Liver (tissue), 9 donors: ENCODE results near the gene VIPR2. TPM values are rescaled to one million over a fixed set of nuclear protein-coding genes. Genes with fewer than 3 reads are reported as not detected.

Source experiments
- DNase-seq: peaks from one replicate; pipeline ENCODE4 v3.0.0-alpha.2; 2017; ENCODE audit warnings: low spot score
- H3K27ac ChIP-seq, 2 donors: one replicate each; pipeline ENCODE4 v1.7.0; 2013; ENCODE audit warnings: inconsistent platforms in 2 of 2, low read length in 2 of 2, control low read depth in 1 of 2, low read depth in 1 of 2, mild to moderate bottlenecking in 1 of 2
- H3K27me3 ChIP-seq, 4 donors: one replicate each; pipeline versions ENCODE4 v1.6.1 to v1.7.0; 2013; ENCODE audit warnings: low read length in 3 of 4, inconsistent platforms in 1 of 4, mild to moderate bottlenecking in 1 of 4, moderate library complexity in 1 of 4; ENCODE audit not compliant: control insufficient read depth in 4 of 4, insufficient read depth in 4 of 4
- H3K36me3 ChIP-seq, 4 donors: one replicate each; pipeline versions ENCODE4 v1.6.1 to v1.7.0; 2013; ENCODE audit warnings: low read length in 3 of 4, mild to moderate bottlenecking in 3 of 4, low read depth in 1 of 4, moderate library complexity in 1 of 4; ENCODE audit not compliant: control insufficient read depth in 4 of 4, insufficient read depth in 3 of 4
- H3K4me1 ChIP-seq, 4 donors: one replicate each; pipeline versions ENCODE4 v1.6.1 to v1.7.0; 2013; ENCODE audit warnings: low read length in 3 of 4, mild to moderate bottlenecking in 3 of 4, moderate library complexity in 1 of 4; ENCODE audit not compliant: control insufficient read depth in 4 of 4, insufficient read depth in 4 of 4
- H3K4me3 ChIP-seq, 3 donors: one replicate each; pipeline versions ENCODE4 v1.6.1 to v1.7.0; 2013; ENCODE audit warnings: low read length in 3 of 3, control low read depth in 1 of 3, low read depth in 1 of 3, mild to moderate bottlenecking in 1 of 3
- H3K9ac ChIP-seq, 2 donors: one replicate each; pipeline ENCODE4 v1.7.0; 2013; ENCODE audit warnings: low read length in 2 of 2, mild to moderate bottlenecking in 2 of 2, moderate library complexity in 2 of 2, control low read depth in 1 of 2, low read depth in 1 of 2
- H3K9me3 ChIP-seq, 4 donors: one replicate each; pipeline versions ENCODE4 v1.6.1 to v1.7.0; 2013; ENCODE audit warnings: low read length in 3 of 4; ENCODE audit not compliant: control insufficient read depth in 4 of 4
- EGR1 ChIP-seq, 2 donors: IDR thresholded peaks; 2 replicates each; pipeline ENCODE4 v1.6.1; 2016 to 2018; ENCODE audit warnings: antibody characterized with exemption in 2 of 2, low read depth in 2 of 2
- FOXA1 ChIP-seq: IDR thresholded peaks from 2 replicates; pipeline ENCODE4 v1.6.1; 2016; ENCODE audit warnings: antibody characterized with exemption
- FOXA2 ChIP-seq: IDR thresholded peaks from 2 replicates; pipeline ENCODE4 v1.6.1; 2016; ENCODE audit warnings: antibody characterized with exemption
- GABPA ChIP-seq, 2 donors: IDR thresholded peaks in 1 of 2; conservative IDR thresholded peaks in 1 of 2; 2 replicates each; pipeline ENCODE4 v1.6.1; 2016; ENCODE audit warnings: antibody characterized with exemption in 2 of 2, mild to moderate bottlenecking in 1 of 2, moderate library complexity in 1 of 2
- HNF4A ChIP-seq, 2 donors: conservative IDR thresholded peaks; 2 replicates each; pipeline ENCODE4 v1.6.1; 2016; ENCODE audit warnings: antibody characterized with exemption in 2 of 2, mild to moderate bottlenecking in 2 of 2
- HNF4G ChIP-seq: IDR thresholded peaks from 2 replicates; pipeline ENCODE4 v1.6.1; 2016; ENCODE audit warnings: antibody characterized with exemption
- JUND ChIP-seq, 2 donors: IDR thresholded peaks; 2 replicates each; pipeline ENCODE4 v1.6.1; 2016; ENCODE audit warnings: antibody characterized with exemption in 2 of 2
- NR2F2 ChIP-seq: IDR thresholded peaks from 2 replicates; pipeline ENCODE4 v1.6.1; 2016; ENCODE audit warnings: antibody characterized with exemption
- RAD21 ChIP-seq, 2 donors: IDR thresholded peaks; 2 replicates each; pipeline ENCODE4 v1.6.1; 2016; ENCODE audit warnings: antibody characterized with exemption in 2 of 2, mild to moderate bottlenecking in 2 of 2
- RXRA ChIP-seq, 2 donors: IDR thresholded peaks; 2 replicates each; pipeline ENCODE4 v1.6.1; 2017 to 2018; ENCODE audit warnings: antibody characterized with exemption in 2 of 2, mild to moderate bottlenecking in 1 of 2
- SP1 ChIP-seq: IDR thresholded peaks from 2 replicates; pipeline ENCODE4 v1.6.1; 2018; ENCODE audit warnings: antibody characterized with exemption, mild to moderate bottlenecking
- TAF1 ChIP-seq: conservative IDR thresholded peaks from 2 replicates; pipeline ENCODE4 v1.6.1; 2016; ENCODE audit warnings: antibody characterized with exemption, mild to moderate bottlenecking
- WGBS: extraction: QIAGEN DNeasy Blood & Tissue Kit; methylation state at CpG from one replicate; pipeline ENCODE4 v1.1.7; 2013; 5-methylcytosine and 5-hydroxymethylcytosine counted together
- polyA plus RNA-seq, 2 donors: library from polyadenylated mRNA; stranded (reverse) in 1 of 2; unstranded in 1 of 2; fragments of 200-250 nt in 1 of 2; fragments of >200 nt in 1 of 2; fragmentation: Nextera tagmentation in 1 of 2; extraction: Ambion mirVana in 1 of 2; gene quantifications; one replicate each; pipeline versions ENCODE4 v1.2.1 to v1.2.3, GENCODE V29; 2013 to 2015
- total RNA-seq, 2 donors: library from RNA; depleted of rRNA; stranded (reverse); fragments of >200 nt; gene quantifications; one replicate each; pipeline ENCODE4 v1.2.3, GENCODE V29; 2014
- TF ChIP-seq, protein P1 (sequence below): fragments of 150-350 bp; IDR thresholded peaks from 2 replicates; pipeline ENCODE4 v1.5.1; 2017; ENCODE audit warnings: improper control_type of control experiment, low read depth, low read length; ENCODE audit not compliant: missing input control
- TF ChIP-seq, protein P2 (sequence below): IDR thresholded peaks from 2 replicates; pipeline ENCODE4 v1.6.1; 2016; ENCODE audit warnings: antibody characterized with exemption
- TF ChIP-seq, protein P3 (sequence below): IDR thresholded peaks from 2 replicates; pipeline ENCODE4 v1.6.1; 2016; ENCODE audit warnings: antibody characterized with exemption
- TF ChIP-seq, protein P4 (sequence below): IDR thresholded peaks from 2 replicates; pipeline ENCODE4 v1.6.1; 2016; ENCODE audit warnings: antibody characterized with exemption
- TF ChIP-seq, protein P5 (sequence below): IDR thresholded peaks from 2 replicates; pipeline ENCODE4 v1.6.1; 2016; ENCODE audit warnings: antibody characterized with exemption, mild to moderate bottlenecking
- donor health status: healthy.
- donor health status: healthy.
- donor health status: healthy.
- donor health status: healthy.
- donor health status: healthy.

Gene VIPR2
- total and polyA plus RNA-seq, 4 donors, result 0.05 to 0.17 (median 0.10) TPM; not detected in 1

DNA sequence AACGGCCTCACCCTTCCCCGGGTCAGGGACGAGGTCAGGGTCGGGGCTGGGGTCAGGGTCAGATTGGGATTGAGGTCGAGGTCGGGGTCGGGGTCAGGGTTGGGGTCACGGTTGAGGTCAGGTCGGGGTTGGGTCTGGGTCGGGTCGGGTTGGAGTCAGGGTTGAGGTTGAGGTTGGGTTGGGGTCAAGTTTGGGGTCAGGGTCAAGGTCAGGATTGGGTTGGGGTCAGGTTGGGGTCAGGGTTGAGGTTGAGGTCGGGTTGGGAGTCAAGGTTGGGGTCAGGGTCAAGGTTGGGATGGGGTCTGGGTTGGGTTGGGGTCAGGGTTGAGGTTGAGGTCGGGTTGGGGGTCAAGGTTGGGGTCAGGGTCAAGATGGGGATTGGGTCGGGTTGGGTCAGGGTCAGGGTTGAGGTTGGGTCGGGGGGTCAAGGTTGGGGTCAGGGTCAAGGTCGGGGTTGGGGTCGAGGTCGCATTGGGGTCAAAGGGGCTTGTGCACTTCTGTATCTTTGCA, 131.4 kb downstream of the VIPR2 start:
- Histone ChIP-seq H3K9me3 (no peaks in the 10 kb centered on the region), H3K36me3 (no peaks in the 10 kb centered on the region), H3K27ac (no peak overlapping the region), H3K4me1 (no peaks in the 10 kb centered on the region), H3K27me3 (no peaks in the 10 kb centered on the region), H3K4me3 (no peak overlapping the region), H3K9ac (no peak overlapping the region)
- DNase-seq, result no peak
- no peak for TF ChIP-seq FOXA2
- TF ChIP-seq EGR1 (IDR thresholded peaks at IDR 0.05; ENCODE audit: low read depth in 2 of 2), result no peak
- TF ChIP-seq, protein P1, sequence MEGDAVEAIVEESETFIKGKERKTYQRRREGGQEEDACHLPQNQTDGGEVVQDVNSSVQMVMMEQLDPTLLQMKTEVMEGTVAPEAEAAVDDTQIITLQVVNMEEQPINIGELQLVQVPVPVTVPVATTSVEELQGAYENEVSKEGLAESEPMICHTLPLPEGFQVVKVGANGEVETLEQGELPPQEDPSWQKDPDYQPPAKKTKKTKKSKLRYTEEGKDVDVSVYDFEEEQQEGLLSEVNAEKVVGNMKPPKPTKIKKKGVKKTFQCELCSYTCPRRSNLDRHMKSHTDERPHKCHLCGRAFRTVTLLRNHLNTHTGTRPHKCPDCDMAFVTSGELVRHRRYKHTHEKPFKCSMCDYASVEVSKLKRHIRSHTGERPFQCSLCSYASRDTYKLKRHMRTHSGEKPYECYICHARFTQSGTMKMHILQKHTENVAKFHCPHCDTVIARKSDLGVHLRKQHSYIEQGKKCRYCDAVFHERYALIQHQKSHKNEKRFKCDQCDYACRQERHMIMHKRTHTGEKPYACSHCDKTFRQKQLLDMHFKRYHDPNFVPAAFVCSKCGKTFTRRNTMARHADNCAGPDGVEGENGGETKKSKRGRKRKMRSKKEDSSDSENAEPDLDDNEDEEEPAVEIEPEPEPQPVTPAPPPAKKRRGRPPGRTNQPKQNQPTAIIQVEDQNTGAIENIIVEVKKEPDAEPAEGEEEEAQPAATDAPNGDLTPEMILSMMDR, result no peak
- TF ChIP-seq JUND (IDR thresholded peaks at IDR 0.05), result no peak
- no peak for TF ChIP-seq GABPA (IDR thresholded peaks at IDR 0.05 in 1 of 2, conservative IDR thresholded peaks at IDR 0.05 in 1 of 2)
- TF ChIP-seq, protein P2, sequence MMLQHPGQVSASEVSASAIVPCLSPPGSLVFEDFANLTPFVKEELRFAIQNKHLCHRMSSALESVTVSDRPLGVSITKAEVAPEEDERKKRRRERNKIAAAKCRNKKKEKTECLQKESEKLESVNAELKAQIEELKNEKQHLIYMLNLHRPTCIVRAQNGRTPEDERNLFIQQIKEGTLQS, result no peak
- TF ChIP-seq HNF4A (conservative IDR thresholded peaks at IDR 0.05), result peak; percentile 5 to 33
- TF ChIP-seq RXRA (IDR thresholded peaks at IDR 0.05), result peak; percentile 88 to 91
- TF ChIP-seq, protein P3, sequence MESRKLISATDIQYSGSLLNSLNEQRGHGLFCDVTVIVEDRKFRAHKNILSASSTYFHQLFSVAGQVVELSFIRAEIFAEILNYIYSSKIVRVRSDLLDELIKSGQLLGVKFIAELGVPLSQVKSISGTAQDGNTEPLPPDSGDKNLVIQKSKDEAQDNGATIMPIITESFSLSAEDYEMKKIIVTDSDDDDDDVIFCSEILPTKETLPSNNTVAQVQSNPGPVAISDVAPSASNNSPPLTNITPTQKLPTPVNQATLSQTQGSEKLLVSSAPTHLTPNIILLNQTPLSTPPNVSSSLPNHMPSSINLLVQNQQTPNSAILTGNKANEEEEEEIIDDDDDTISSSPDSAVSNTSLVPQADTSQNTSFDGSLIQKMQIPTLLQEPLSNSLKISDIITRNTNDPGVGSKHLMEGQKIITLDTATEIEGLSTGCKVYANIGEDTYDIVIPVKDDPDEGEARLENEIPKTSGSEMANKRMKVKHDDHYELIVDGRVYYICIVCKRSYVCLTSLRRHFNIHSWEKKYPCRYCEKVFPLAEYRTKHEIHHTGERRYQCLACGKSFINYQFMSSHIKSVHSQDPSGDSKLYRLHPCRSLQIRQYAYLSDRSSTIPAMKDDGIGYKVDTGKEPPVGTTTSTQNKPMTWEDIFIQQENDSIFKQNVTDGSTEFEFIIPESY, result no peak
- peak; percentile 100 for TF ChIP-seq NR2F2
- no peak for TF ChIP-seq TAF1
- TF ChIP-seq HNF4G, result no peak
- whole genome bisulfite sequencing, result 79% methylated on average over 18 of the region's 18 CpGs

DNA sequence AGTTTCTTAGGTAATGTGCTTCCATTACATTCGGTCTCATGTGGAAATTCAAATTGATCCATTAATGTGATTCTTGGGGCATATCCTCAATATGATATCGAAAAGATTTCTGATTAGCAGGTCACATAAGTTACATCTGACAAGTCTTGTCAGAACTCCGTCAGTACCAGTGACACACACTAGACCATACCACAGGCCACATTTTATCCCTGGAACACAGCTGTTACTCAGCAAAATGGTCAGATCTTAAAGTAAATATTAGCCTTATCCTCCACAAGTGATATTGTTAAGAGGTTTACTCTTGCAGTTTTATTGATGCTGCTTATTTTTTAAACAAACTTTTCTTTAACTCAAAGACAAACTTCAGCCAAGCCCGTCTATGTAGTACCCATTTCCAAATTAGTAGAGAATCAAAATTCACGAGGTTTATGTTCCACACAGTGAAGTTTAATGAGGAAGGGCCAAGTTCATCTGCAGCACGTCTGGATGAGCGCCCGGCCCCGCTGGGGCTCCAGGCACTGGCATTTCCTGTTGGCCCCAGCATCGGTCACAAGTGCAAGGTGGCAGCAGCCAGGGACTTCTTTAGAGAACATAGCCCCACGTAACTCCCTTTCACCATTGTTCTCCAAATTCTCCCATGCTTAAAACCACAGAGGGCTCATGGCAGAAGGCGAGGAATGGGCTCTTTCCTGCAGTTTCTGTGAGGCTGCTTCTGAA, 132.2 kb downstream of the VIPR2 start:
- Histone ChIP-seq H3K9ac (no peak overlapping the region), H3K27me3 (no peaks in the 10 kb centered on the region), H3K4me3 (no peak overlapping the region), H3K27ac (no peak overlapping the region), H3K4me1 (no peaks in the 10 kb centered on the region), H3K36me3 (no peaks in the 10 kb centered on the region), H3K9me3 (no peaks in the 10 kb centered on the region)
- no peak for DNase-seq
- WGBS, result 60% methylated on average over 12 of the region's 12 CpGs
- TF ChIP-seq RXRA (IDR thresholded peaks at IDR 0.05) (no peak), EGR1 (IDR thresholded peaks at IDR 0.05; ENCODE audit: low read depth in 2 of 2) (no peak), GABPA (IDR thresholded peaks at IDR 0.05 in 1 of 2, conservative IDR thresholded peaks at IDR 0.05 in 1 of 2) (no peak), JUND (IDR thresholded peaks at IDR 0.05) (no peak), TAF1 (no peak), FOXA1 (no peak), RAD21 (IDR thresholded peaks at IDR 0.05) (no peak), HNF4A (conservative IDR thresholded peaks at IDR 0.05) (no peak), NR2F2 (no peak), HNF4G (no peak), SP1 (no peak)
- TF ChIP-seq, protein P2, result no peak
- TF ChIP-seq, protein P4, sequence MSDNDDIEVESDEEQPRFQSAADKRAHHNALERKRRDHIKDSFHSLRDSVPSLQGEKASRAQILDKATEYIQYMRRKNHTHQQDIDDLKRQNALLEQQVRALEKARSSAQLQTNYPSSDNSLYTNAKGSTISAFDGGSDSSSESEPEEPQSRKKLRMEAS, result no peak
- TF ChIP-seq, protein P1, result no peak
- TF ChIP-seq, protein P3, result no peak
- TF ChIP-seq, protein P5, sequence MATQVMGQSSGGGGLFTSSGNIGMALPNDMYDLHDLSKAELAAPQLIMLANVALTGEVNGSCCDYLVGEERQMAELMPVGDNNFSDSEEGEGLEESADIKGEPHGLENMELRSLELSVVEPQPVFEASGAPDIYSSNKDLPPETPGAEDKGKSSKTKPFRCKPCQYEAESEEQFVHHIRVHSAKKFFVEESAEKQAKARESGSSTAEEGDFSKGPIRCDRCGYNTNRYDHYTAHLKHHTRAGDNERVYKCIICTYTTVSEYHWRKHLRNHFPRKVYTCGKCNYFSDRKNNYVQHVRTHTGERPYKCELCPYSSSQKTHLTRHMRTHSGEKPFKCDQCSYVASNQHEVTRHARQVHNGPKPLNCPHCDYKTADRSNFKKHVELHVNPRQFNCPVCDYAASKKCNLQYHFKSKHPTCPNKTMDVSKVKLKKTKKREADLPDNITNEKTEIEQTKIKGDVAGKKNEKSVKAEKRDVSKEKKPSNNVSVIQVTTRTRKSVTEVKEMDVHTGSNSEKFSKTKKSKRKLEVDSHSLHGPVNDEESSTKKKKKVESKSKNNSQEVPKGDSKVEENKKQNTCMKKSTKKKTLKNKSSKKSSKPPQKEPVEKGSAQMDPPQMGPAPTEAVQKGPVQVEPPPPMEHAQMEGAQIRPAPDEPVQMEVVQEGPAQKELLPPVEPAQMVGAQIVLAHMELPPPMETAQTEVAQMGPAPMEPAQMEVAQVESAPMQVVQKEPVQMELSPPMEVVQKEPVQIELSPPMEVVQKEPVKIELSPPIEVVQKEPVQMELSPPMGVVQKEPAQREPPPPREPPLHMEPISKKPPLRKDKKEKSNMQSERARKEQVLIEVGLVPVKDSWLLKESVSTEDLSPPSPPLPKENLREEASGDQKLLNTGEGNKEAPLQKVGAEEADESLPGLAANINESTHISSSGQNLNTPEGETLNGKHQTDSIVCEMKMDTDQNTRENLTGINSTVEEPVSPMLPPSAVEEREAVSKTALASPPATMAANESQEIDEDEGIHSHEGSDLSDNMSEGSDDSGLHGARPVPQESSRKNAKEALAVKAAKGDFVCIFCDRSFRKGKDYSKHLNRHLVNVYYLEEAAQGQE, result no peak
